GM12873 (cell line): ENCODE results near the gene PAQR6.

Source experiments
- CTCF ChIP-seq: IDR thresholded peaks from 2 replicates; pipeline ENCODE4 v1.5.1; 2012; ENCODE audit warnings: low read depth, mild to moderate bottlenecking, moderate library complexity, low read length, control low read depth; ENCODE audit not compliant: insufficient read depth; ENCODE audit errors: missing control alignments

Gene PAQR6

GRCh38 chr1:156279837-156280236, 32.0 kb upstream of the PAQR6 start:
- TF ChIP-seq CTCF, result no peak

- TF ChIP-seq CTCF, result no peak
These were observed 29.1 kb upstream of the PAQR6 start for GRCh38 chr1:156276966-156277381.

- no peak for TF ChIP-seq CTCF
These were observed 28.7 kb upstream of the PAQR6 start for GRCh38 chr1:156276532-156276931.

- TF ChIP-seq CTCF, result no peak
These were observed 22.5 kb upstream of the PAQR6 start for GRCh38 chr1:156270314-156270713.

GRCh38 chr1:156268336-156268735, 20.5 kb upstream of the PAQR6 start:
- TF ChIP-seq CTCF, result no peak

- no peak for TF ChIP-seq CTCF
These were observed 18.2 kb upstream of the PAQR6 start for GRCh38 chr1:156266051-156266450.

GRCh38 chr1:156263288-156263655, 15.4 kb upstream of the PAQR6 start:
- TF ChIP-seq CTCF, result no peak
